Measurements from ENCODE around the gene HOMER2.

HOMER2 gene

GRCh38 chr15:82950746-82951370, 1.7 kb downstream of the HOMER2 start:
- TF ChIP-seq, protein P1, sequence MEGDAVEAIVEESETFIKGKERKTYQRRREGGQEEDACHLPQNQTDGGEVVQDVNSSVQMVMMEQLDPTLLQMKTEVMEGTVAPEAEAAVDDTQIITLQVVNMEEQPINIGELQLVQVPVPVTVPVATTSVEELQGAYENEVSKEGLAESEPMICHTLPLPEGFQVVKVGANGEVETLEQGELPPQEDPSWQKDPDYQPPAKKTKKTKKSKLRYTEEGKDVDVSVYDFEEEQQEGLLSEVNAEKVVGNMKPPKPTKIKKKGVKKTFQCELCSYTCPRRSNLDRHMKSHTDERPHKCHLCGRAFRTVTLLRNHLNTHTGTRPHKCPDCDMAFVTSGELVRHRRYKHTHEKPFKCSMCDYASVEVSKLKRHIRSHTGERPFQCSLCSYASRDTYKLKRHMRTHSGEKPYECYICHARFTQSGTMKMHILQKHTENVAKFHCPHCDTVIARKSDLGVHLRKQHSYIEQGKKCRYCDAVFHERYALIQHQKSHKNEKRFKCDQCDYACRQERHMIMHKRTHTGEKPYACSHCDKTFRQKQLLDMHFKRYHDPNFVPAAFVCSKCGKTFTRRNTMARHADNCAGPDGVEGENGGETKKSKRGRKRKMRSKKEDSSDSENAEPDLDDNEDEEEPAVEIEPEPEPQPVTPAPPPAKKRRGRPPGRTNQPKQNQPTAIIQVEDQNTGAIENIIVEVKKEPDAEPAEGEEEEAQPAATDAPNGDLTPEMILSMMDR (IDR thresholded peaks at IDR 0.05; ENCODE audit: insufficient read depth, low read length, poor library complexity, severe bottlenecking), result no peak
- no peak overlapping the region for H3K4me3 ChIP-seq (replicated peaks; ENCODE audit: low read depth, low read length)
- no peaks in the 10 kb centered on the region for H3K36me3 ChIP-seq (ENCODE audit: control insufficient read depth, insufficient read depth, low read length)
- no peak for DNase-seq (ENCODE audit: extremely low read depth, insufficient read length)
- no peaks in the 10 kb centered on the region; the same call in 1 of the 2 replicates for H3K27me3 ChIP-seq (replicated peaks; ENCODE audit: control insufficient read depth, insufficient read depth, low read length)

DNA sequence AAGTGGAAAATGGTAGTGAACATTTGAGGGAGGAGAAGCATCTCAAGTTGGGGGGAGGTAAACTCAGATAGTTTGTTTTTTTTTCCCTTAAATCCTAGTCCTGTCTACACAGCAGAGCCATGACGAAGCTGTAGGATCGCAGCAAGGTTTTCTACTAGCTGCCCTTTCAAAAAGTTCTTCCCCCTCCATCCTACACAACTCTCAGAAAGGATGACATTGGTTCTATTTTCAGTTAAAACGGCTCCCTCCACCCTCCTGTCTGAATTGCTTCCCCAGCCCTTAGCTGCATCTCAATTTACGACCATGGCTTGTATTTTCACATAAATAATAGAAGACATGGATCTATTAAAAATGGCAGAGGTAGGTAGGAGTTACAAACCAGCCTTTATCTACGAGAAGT, 2.2 kb downstream of the HOMER2 start:
- TF ChIP-seq, protein P1 (IDR thresholded peaks at IDR 0.05; ENCODE audit: insufficient read depth, low read length, poor library complexity, severe bottlenecking), result no peak
- no peaks in the 10 kb centered on the region; the same call in 1 of the 2 replicates for H3K27me3 ChIP-seq (replicated peaks; ENCODE audit: control insufficient read depth, insufficient read depth, low read length)
- no peak for DNase-seq (ENCODE audit: extremely low read depth, insufficient read length)
- H3K36me3 ChIP-seq (ENCODE audit: control insufficient read depth, insufficient read depth, low read length), result no peaks in the 10 kb centered on the region
- no peak overlapping the region for H3K4me3 ChIP-seq (replicated peaks; ENCODE audit: low read depth, low read length)

GRCh38 chr15:82946155-82946701, 6.3 kb downstream of the HOMER2 start:
- Histone ChIP-seq H3K4me3 (replicated peaks; ENCODE audit: low read depth, low read length) (no peak overlapping the region), H3K27me3 (replicated peaks; ENCODE audit: control insufficient read depth, insufficient read depth, low read length) (no peaks in the 10 kb centered on the region; the same call in none of the 2 replicates), H3K36me3 (ENCODE audit: control insufficient read depth, insufficient read depth, low read length) (no peaks in the 10 kb centered on the region)
- TF ChIP-seq, protein P1 (IDR thresholded peaks at IDR 0.05; ENCODE audit: insufficient read depth, low read length, poor library complexity, severe bottlenecking), result no peak
- DNase-seq (ENCODE audit: extremely low read depth, insufficient read length), result no peak

- H3K4me3 ChIP-seq (replicated peaks; ENCODE audit: low read depth, low read length), result no peak overlapping the region
- TF ChIP-seq, protein P1 (IDR thresholded peaks at IDR 0.05; ENCODE audit: insufficient read depth, low read length, poor library complexity, severe bottlenecking), result no peak
- H3K27me3 ChIP-seq (replicated peaks; ENCODE audit: control insufficient read depth, insufficient read depth, low read length), result no peaks in the 10 kb centered on the region; the same call in none of the 2 replicates
- no peaks in the 10 kb centered on the region for H3K36me3 ChIP-seq (ENCODE audit: control insufficient read depth, insufficient read depth, low read length)
- DNase-seq (ENCODE audit: extremely low read depth, insufficient read length), result no peak
Observed at GRCh38 chr15:82945326-82945725, 7.2 kb downstream of the HOMER2 start.

DNA sequence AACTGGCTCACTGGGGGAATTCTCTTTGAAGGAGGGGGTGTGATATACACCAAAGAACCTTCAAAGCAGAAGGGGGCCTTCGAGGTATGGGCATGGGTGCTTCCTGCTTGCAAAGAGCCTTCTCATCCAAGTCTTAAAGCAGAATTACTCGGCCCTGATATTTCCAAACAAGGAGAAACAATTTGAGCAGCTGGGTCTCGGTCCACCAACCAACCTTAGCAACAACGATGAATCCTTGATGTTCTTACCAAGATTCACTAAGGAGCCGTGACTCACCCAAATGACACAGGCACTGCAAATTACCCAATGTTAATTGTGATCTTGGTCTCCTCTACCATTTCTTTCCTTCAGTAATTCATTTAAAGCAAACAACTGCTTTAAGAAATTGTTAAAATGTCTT, 7.7 kb downstream of the HOMER2 start:
- Histone ChIP-seq H3K27me3 (replicated peaks; ENCODE audit: control insufficient read depth, insufficient read depth, low read length) (no peaks in the 10 kb centered on the region; the same call in none of the 2 replicates), H3K36me3 (ENCODE audit: control insufficient read depth, insufficient read depth, low read length) (no peaks in the 10 kb centered on the region), H3K4me3 (replicated peaks; ENCODE audit: low read depth, low read length) (no peak overlapping the region)
- DNase-seq (ENCODE audit: extremely low read depth, insufficient read length), result no peak
- TF ChIP-seq, protein P1 (IDR thresholded peaks at IDR 0.05; ENCODE audit: insufficient read depth, low read length, poor library complexity, severe bottlenecking), result no peak
